Esophagus mucosa (tissue), 1 donor: ENCODE results near the gene KCNJ4. TPM values are rescaled to one million over a fixed set of nuclear protein-coding genes. Genes with fewer than 3 reads are reported as not detected.
A peak's percentile ranks its signal among the peaks of the same experiment; 100 is the strongest.
"Not testable (repeated sequence)": the region's sequence is repeated elsewhere in the genome, so short reads cannot be mapped to it uniquely, and the experiment has no call there.

Experiments used
- ATAC-seq: fragments of 200-7000 bp; cut with Tn5 transposase; one replicate; pipeline ENCODE4 v1.9.1; 2020
- total RNA-seq: library from RNA; stranded (reverse); gene quantifications from one replicate; pipeline ENCODE4 v1.2.4, GENCODE V29; 2023
- donor health status: DM: yes; HTN: yes; CAD: no.

Gene KCNJ4
- total RNA-seq, 1 donor from 2014 or later = not detected

DNA sequence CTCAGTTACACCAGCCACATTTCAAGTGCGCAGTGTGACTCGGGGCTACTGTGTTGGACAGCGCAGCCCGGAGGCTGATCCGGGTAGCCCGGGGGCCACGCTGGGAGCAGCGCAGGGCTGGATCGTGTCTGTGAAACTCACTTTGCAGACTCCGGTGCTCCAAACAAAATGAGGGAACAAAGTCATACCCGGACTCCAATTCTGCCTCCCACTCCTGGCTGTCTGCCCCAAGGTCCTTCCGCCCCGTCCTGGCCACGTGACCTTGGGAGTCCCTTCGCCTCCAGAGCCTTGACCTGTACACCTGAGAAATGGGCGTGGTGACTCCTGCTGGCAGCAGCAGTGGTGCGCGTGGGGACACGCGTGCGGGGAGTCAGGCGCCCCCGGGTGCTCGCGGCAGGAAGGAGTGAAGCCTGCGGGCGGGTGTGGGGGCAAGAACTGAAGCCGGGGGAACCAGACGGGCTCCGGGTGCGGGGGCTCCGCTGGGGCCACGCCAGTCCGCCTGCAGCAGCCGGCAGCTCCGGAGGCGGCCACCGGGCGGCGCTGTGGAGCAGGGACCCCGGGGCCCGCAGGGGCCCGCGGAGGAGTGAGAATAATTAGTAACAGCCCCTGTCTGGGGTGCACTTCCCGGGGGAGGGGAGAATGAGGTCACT is 42.4 kb downstream of the KCNJ4 start:
- peak; percentile 28 for ATAC-seq

DNA sequence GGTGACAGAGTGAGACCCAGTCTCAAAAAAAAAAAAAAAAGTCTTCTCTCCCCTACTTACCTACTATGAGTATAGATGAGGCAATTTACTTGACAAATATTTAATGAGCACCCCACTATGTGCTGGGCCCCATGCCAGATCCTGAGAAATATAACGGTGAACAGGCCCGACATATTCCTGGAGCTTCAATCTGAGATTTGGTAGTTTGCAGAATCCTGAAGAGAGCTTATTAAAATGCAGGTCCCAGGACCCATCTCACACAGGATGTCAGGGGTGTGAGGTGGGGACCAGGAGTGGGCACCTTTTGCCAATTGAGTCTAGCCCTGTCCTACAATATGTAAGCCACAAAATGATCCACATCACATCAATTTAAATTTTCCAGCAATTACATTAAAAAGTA is 44.0 kb downstream of the KCNJ4 start:
- ATAC-seq = no peak

DNA sequence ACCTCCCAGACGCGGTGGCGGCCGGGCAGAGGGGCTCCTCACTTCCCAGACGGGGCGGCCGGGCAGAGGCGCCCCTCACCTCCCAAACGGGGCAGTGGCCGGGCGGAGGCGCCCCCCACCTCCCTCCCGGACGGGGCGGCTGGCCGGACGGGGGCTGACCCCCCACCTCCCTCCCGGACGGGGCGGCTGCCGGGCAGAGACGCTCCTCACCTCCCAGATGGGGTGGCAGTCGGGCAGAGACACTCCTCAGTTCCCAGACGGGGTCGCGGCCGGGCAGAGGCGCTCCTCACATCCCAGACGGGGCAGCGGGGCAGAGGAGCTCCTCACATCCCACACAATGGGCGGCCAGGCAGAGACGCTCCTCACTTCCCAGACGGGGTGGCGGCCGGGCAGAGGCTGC is 45.1 kb downstream of the KCNJ4 start:
- not testable (repeated sequence) for ATAC-seq

DNA sequence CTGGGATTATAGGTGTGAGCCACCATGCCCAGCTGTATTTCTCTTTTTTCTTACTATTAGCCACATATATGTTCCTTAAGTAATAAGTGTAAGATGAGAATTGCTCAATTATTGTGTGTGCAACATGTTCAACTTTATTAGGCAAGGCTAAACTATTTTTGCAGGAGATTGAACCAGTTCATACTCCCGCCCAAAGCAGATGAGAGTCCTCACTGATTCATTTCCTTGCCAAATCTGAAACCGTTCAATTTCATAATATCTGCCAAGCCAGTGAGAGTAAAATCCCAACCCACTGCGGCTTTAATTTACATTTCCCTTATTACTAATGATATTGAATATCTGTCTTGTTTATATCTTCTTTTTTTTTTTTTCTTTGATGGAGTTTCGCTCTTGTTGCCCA is 48.4 kb downstream of the KCNJ4 start:
- no peak for ATAC-seq

DNA sequence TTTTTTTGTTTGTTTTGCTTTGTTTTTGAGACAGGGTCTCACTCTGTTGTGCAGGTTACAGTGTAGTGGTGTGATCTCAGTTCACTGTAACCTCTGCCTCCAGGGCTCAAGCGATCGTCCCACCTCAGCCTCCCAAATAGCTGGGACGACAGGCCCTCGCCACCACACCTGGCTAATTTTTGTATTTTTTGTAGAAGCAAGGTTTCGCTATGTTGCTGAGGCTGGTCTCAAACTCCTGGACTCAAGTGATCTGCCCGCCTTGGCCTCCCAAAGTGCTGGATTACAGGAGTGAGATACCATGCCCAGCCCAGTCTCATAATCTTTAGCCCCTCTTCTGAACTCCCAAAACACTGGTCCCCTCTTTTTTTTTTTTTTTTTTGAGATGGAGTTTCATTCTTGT is 50.6 kb downstream of the KCNJ4 start:
- no peak for ATAC-seq

DNA sequence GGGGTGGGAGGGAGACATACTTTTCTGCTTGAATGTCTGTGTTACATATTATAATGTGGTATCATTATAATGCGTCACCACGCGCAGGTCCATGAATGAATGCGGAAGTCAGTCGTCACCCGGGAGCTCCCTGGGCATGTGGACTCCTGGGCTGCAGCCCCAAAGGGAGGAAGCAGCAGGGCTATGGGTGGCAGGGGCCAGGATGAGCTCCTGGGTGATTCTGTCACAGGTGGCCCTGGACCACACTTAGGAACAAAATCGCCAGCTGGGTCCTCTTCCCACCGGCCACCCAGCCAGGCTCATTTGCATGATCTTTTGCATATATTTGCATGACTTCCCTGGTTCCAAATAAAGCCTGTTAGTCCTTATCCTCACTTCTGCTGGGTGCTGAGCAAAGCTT is 51.2 kb downstream of the KCNJ4 start:
- ATAC-seq = no peak

DNA sequence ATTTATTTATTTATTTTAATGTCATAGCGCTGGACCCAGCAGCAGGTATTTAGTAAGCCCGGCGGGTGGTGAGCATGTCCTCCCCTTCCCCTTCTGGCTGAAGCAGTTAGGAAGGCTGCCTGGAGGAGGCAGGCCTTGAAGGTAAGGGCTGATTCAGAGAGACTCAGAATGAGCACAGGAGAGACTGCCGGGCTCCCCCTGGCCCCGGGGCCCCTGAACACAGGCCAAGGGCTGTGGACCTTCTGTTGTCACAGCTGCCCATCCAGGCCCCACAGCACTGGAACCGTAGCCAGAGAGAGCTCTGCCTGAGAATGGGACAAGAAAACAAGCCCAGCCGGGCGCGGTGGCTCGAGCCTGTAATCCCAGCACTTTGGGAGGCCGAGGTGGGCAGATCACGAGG is 52.8 kb downstream of the KCNJ4 start:
- ATAC-seq = no peak

DNA sequence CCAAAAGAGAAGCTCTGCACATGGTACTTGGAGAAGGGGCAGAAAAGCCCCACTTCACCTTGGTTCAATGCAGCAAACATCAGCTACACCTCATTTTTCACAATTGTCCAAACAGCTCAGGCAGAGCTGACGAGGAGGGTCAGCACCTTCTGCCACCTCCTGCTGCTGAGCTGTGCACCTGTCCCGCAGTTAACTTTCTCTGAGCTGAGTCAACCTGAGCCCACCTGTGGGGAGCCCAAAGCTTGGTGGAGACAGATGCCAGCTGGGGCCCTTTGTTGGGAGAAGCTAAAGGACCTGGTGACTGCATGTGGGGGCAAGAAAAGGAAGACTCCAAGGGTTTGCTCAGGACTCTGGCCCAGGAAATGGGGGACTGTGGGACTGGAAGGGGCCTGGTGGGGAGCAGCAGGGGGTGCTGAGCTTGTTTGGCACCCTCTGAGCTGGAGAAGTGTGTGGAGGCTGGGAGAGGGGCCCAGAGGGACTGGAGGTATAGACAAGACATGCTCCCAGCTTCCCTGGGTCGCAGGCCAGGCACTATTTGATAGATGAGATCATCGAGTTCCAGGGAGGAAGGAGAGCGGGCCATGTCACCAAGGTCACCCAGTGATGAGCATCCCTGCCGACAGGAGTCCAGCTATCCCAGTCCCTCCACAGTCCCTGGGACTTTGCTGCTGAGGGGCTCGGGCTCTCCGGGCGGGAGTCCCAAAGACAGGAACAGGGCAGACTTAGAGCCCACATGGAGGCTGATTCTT is 53.5 kb downstream of the KCNJ4 start:
- no peak for ATAC-seq

DNA sequence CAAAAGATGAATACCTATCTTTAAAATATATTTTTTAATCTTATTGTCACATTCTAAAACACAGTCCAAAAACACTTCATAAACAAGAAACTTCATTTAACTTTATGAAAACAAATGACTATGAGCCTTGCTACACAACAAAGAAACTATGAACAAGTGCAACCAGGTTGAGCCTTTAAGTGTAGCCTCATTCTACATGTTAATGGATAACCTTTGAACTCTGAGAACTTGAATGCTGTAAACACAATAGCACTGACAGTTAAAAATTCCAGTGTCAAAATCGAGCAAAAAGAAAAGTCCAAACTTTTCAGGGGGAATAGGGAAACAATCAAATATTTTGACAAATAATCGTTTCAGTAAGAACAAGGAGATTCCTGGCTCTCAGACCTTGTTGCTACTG is 54.7 kb downstream of the KCNJ4 start:
- not testable (repeated sequence) for ATAC-seq

DNA sequence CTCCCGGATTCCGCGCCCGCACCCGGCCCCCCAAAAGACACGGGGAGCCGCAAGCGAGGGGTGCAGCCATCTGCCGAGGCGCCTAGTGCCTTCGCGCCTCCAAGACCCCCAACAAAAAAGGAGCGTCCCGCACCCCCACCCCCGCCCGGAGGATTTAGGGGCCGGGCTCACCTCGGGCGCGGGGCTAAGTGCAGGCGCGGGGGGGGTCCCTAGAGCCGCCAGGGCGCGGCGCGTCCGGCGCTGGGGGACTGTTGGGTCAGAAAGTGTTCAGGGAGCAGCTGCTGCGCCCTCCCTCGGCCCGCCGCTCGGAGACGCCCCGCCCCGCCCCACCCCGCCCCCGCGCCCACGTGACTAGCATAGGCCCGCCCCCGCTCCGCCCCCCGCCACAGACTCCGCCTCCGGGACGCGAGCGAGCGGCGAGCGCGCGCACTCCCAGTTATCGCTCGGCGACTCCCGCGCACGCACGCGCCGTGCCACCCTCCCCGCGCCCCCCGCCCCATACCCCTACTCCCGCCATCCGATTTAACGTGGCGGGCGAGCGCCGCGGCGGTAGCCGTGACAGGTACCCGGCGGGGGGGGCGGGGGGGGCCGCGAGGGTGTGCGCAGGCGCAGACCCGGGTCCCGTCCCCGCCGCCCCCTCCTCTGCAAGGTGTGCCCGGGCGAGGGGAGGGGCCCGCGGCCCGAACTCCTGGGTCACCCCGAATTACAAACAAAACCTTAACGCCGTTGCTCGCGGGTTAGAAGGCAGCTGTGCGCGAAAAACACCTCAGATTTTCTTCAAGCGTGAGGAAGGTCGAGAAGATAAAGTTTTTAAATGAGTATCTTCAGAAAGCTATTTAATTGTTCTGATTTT is 56.2 kb downstream of the KCNJ4 start:
- peak; percentile 90 for ATAC-seq

DNA sequence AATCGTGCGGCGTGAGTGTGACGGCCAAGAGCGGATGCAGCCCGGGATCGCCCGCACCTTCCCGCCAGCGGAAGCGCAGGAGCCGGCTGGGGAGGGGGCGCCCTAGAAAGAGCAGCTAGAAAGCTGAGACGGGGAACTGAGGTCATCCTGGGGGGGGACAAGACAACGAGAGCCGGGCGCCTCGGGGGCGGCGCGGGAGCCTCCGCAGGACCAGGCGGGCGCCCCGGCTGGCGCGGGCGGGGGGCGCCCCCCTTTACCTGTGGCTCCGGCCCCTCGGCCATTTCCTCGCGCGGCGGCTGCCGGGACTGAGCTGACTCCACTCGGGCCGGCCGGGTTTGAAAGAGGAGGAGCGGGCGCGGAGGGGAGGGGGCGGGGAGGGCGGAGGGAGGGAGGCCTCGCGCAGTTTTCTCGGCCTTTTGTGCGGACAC is 56.8 kb downstream of the KCNJ4 start:
- peak; percentile 70 for ATAC-seq

DNA sequence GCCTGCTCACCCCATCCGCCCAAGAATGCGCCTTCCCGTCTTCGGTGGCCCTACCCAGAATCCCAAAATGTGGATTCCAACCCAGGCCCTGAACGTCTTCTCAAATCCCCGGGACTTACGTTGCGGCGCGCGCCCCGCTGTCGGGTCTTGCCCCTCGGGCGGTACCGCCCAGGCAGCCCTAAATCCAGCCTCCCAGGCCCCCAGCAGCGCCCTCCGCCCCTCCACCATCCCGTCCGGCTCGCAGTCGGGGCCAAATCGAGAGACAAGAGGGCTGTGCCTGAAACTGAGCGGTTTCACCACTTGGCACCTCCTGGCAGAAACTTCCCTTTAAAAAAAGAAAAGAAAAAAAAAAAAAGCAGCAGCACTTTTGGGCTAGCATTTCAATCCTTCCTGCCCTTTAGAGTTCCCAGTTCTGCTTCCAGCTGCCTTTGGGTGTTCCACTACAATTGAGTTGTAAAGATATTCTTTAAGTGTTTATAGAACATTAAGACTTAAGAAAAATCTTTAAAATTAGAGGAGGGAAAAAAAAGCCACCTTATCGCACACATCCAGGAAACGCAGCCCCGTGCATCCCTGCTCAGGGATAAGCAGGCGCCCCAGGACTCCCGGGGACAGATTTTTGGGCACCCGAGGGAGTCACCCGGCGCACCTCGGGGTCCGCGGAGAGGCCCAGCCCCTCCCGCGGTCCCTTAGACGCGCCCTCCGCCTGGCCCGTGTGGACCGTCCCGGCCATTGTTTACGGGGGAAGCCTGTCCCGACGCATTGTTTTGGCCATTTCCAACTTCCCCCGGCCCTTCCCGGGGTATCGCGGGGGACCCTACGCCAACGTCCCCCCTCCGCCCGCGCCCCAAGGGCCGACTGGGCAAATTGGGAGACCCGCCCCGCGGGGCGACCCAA is 57.6 kb downstream of the KCNJ4 start:
- peak; percentile 41 for ATAC-seq

DNA sequence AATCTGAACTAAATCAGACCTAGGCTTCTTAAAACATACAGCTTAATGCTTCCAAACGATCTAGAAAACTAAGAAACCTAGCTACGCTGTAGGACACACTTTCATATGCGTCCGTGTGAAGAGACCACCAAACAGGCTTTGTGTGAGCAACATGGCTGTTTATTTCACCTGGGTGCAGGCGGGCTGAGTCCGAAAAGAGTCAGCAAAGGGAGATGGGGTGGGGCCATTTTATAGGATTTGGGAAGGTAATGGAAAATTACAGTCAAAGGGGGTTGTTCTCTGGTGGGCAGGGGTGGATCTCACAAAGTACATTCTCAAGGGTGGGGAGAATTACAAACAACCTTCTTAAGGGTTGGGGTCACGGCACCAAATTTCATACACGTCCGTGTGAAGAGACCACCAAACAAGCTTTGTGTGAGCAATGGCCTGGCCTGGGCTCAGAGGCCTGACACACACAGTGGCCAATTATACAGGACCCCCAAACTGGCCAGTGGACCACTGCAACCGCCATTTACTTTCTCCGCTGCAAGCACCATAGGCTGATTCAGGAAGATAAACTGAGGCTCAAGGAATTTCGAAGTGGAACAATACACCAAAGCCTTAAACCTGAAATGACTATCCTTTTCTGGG is 58.4 kb downstream of the KCNJ4 start:
- not testable (repeated sequence) for ATAC-seq

DNA sequence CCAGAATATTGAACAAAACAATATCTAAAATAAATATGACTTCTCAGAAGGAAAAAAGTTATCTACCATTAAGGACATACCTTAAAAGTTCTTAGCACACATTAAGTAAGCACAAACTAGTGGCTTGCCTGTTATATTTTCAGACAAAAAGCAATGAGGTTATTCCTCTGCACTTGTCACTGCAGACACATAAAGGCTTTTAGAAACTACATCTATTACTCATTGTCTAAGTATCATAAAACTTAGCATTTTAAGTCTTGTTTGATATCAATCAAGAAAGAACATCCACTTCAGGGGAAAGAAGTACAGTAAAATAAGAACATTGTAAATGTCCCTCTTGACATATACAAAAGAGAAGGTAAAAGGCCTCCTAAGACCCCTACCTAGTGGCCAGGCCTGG is 59.1 kb downstream of the KCNJ4 start:
- ATAC-seq = not testable (repeated sequence)

DNA sequence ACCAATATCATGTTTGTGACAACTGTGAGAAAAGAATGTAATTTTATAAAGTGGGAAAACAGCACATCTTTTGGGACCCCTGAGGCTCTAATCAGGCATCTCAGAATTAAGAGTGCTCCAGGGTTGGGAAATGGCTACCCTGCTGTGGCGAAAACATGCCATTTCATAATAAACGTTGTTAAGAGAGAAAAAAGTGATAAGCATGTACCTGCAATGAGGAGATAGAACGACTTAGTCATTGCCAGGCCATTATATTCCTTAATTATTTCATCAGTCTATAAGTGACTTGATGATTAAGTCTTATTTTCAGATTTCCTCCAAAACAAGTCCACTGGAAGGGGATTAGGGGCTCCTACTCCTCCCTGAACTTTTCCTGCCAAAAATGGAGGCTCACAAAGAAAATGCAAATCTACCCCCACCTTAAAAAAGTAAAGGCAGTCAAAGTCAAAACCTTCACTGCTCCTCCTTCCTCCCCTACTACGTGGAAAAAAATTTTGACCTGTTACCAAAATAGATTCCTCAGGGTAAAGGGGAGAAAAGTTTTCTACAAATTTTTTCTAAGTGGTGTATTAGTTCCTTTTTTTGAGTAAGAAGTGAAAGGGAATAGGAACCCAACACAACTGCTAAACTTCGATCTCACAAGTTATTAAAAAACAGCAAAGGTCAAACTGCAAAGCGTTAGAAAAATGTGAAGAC is 59.9 kb downstream of the KCNJ4 start:
- ATAC-seq = not testable (repeated sequence)

DNA sequence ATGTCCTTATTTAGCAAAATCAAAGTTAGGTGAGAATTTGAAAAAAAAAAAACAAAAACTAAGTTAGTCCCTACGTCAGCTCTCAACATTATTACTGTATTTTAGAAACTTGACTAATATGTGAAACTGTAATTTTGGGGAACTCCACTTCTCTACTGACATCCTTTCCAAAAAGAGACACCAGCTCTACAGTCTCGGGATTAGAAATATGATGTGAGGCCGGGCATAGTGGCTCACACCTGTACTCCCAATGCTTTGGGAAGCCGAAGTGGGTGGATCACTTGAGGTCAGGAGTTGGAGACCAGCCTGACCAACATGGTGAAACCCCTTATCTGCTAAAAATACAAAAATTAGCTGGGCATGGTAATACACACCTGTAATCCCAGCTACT is 65.6 kb downstream of the KCNJ4 start:
- ATAC-seq = not testable (repeated sequence)

DNA sequence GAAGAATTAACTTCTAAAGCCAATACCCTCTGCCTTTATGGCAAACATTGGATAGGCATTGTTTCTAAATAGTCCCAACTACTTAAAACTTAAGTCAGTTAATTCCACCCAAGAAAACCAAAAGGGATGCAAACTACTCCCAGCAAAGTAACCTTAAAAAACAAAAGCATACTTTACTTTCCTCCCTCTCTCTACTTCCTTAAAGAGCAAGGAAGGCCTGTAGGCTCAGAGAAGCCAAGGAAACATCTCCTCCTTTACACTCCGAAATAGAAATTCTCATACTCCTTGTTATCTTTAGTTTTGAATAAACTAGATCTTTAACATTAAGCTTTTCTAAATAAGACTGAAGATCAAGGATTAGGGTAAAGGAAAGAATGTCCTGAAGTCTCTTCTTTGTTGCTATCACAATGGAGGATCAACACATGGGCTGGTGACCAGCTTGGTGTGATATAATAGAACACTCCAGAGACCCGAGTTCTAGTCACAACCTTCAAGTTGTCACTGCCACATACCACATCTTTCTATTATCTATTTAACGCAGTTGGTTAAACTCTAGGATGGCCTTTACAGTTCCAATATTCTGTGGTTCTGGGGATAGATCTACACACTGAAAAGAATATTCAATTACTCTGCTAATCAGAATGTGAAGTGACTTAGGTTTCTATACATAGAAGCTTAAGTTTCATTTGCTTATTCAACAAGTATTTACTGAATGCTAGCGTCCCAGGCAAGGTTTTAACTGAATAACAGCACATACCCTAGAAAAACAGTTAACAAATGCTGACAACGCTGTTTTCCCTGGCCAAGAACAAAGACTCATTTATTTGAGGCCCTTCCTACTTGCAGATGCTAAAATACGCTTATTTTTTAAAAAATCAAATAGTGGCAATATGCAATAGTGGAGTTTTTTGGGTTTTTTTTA is 66.2 kb downstream of the KCNJ4 start:
- not testable (repeated sequence) for ATAC-seq

DNA sequence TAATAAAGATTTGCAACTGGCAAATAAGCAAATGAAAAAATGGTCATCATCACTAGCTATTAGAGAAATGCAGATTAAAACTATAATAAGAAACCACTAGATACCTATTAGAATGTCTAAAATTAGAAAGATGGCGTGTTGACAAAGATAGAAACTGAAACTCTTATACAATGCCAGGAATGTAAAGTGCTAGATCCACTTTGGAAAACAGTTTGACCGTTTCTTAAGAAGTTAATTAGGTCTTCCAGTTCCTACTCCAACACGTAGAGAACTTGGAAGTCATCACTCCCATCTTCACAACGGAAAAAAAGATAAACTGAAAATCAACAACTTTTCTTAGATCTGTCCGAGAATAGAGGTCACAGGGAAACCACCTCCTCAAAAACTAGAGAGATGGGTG is 68.1 kb downstream of the KCNJ4 start:
- not testable (repeated sequence) for ATAC-seq

DNA sequence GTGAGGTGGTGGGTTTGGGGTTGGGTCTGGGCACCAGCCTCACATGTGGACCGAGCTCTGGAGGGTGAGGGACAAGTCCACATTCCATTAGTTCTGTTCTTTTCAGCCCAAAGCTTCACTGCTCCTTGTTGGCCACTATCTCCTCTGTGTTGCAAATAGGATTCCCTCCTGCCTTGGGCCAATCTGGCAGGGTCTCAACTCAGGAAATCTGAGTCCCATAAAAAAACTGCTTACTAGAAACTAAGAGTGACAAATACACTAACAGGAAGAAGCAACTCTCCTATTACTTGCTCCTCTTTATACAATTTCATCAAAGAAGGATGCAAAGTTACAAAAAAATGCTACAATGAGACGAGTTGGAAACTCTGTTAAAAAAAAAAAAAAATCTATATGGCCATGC is 71.6 kb downstream of the KCNJ4 start:
- ATAC-seq = no peak

DNA sequence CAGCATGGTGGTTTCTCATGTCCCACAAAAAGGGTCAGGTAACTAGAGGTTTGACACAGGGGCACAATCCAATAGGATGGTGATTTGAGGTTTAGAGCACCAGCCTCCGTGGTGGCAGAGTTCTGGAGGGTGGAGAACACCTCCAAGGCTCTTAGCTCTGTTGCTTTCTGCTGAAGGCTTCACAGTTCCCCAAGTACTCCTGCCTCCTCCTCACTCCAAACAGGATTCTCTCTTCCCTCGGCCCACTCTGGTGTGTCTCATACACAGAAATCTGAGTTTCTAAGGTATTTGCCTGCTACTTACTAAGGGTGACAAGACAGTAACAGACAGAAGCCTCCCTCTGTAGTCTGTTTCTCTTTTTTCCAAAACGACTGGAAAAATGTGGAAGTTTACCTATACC is 73.6 kb downstream of the KCNJ4 start:
- not testable (repeated sequence) for ATAC-seq
